Hepatocyte (in vitro differentiated cells): ENCODE results near the gene DISP2.

Experiments
- CTCF ChIP-seq: fragments of 200-600 bp; sonication (generic); IDR thresholded peaks from 2 replicates; pipeline ENCODE4 v1.5.1; 2016; ENCODE audit warnings: antibody characterized with exemption, mild to moderate bottlenecking; ENCODE audit not compliant: poor library complexity
- EZH2 ChIP-seq: fragments of 200-600 bp; sonication (generic); IDR thresholded peaks from 2 replicates; pipeline ENCODE4 v1.6.1; 2016; ENCODE audit warnings: antibody characterized with exemption, mild to moderate bottlenecking, borderline replicate concordance
- EZH2phosphoT487 ChIP-seq: fragments of 200-600 bp; sonication (generic); IDR thresholded peaks from one replicate; pipeline ENCODE4 v1.6.1; 2018; ENCODE audit warnings: antibody characterized with exemption, mild to moderate bottlenecking, low read depth, moderate library complexity; ENCODE audit not compliant: unreplicated experiment, severe bottlenecking

GRCh38 chr15:40365624-40366456, 7.8 kb downstream of the DISP2 start:
- no peak for TF ChIP-seq CTCF
- TF ChIP-seq EZH2phosphoT487 = no peak
- no peak for TF ChIP-seq EZH2
